ENCODE measurements around the gene CYCS.

The CYCS gene

GRCh38 chr7:25101817-25102216, 23.2 kb downstream of the CYCS start:
- Histone ChIP-seq H3K9ac (ENCODE audit: low read length) (no peak overlapping the region), H4K8ac (ENCODE audit: low read length) (no peak overlapping the region), H3K4me2 (ENCODE audit: low read length, poor library complexity, severe bottlenecking) (no peak overlapping the region), H3K27ac (ENCODE audit: low read length, poor library complexity, severe bottlenecking) (no peak overlapping the region), H2BK15ac (ENCODE audit: low read depth, poor library complexity, severe bottlenecking) (no peak overlapping the region), H2AFZ (ENCODE audit: low read depth, low read length) (no peak overlapping the region), H3K4me3 (ENCODE audit: insufficient read depth in 1 of 2, low read depth in 1 of 2, low read length in 2 of 2) (no peak overlapping the region), H3K36me3 (ENCODE audit: control insufficient read depth in 1 of 2, insufficient read depth in 2 of 2, low read depth in 1 of 2, low read length in 2 of 2) (no peaks in the 10 kb centered on the region), H2BK120ac (ENCODE audit: low read depth, low read length) (no peak overlapping the region), H3K4me1 (ENCODE audit: control insufficient read depth, insufficient read depth, low read depth, low read length) (no peaks in the 10 kb centered on the region), H3K4ac (ENCODE audit: low read depth in 1 of 2, low read length in 2 of 2) (no peak overlapping the region), H3K79me1 (replicated peaks; ENCODE audit: low read length, poor library complexity, severe bottlenecking) (no peaks in the 10 kb centered on the region), H4K91ac (ENCODE audit: low read length) (no peak overlapping the region), H2BK12ac (ENCODE audit: low read length in 2 of 2) (no peak overlapping the region), H3K14ac (ENCODE audit: low read length in 2 of 2) (no peak overlapping the region), H3K23ac (ENCODE audit: low read length in 2 of 2) (no peak overlapping the region), H3K9me3 (ENCODE audit: control insufficient read depth, low read length) (no peaks in the 10 kb centered on the region), H2BK5ac (ENCODE audit: low read depth, low read length, poor library complexity, severe bottlenecking) (no peak overlapping the region), H3K27me3 (ENCODE audit: control insufficient read depth in 1 of 2, insufficient read depth in 1 of 2, low read length in 2 of 2) (no peaks in the 10 kb centered on the region), H3K18ac (ENCODE audit: low read depth in 1 of 2, low read length in 2 of 2) (no peak overlapping the region), H2AK5ac (ENCODE audit: low read length, severe bottlenecking) (no peak overlapping the region)
- no peak for DNase-seq

GRCh38 chr7:25098096-25099046, 26.7 kb downstream of the CYCS start:
- no peaks in the 10 kb centered on the region for H3K36me3 ChIP-seq (ENCODE audit: control insufficient read depth in 1 of 2, insufficient read depth in 2 of 2, low read depth in 1 of 2, low read length in 2 of 2)
- no peak overlapping the region for H2BK120ac ChIP-seq (ENCODE audit: low read depth, low read length)
- 19% methylated on average over 7 of the region's 11 CpGs for WGBS
- no peak overlapping the region for H3K18ac ChIP-seq (ENCODE audit: low read depth in 1 of 2, low read length in 2 of 2)
- H2BK12ac ChIP-seq (ENCODE audit: low read length in 2 of 2): no peak overlapping the region
- H2AK5ac ChIP-seq (ENCODE audit: low read length, severe bottlenecking): no peak overlapping the region
- H3K4me2 ChIP-seq (ENCODE audit: low read length, poor library complexity, severe bottlenecking): no peak overlapping the region
- no peak overlapping the region for H2BK15ac ChIP-seq (ENCODE audit: low read depth, poor library complexity, severe bottlenecking)
- H4K91ac ChIP-seq (ENCODE audit: low read length): no peak overlapping the region
- no peak overlapping the region for H3K27ac ChIP-seq (ENCODE audit: low read length, poor library complexity, severe bottlenecking)
- H3K9ac ChIP-seq (ENCODE audit: low read length): peak overlapping the region; percentile 54
- no peaks in the 10 kb centered on the region for H3K9me3 ChIP-seq (ENCODE audit: control insufficient read depth, low read length)
- H4K8ac ChIP-seq (ENCODE audit: low read length): no peak overlapping the region
- no peak overlapping the region for H3K4ac ChIP-seq (ENCODE audit: low read depth in 1 of 2, low read length in 2 of 2)
- H3K14ac ChIP-seq (ENCODE audit: low read length in 2 of 2): no peak overlapping the region
- DNase-seq: peak; percentile 77
- no peaks in the 10 kb centered on the region for H3K27me3 ChIP-seq (ENCODE audit: control insufficient read depth in 1 of 2, insufficient read depth in 1 of 2, low read length in 2 of 2)
- H3K79me1 ChIP-seq (replicated peaks; ENCODE audit: low read length, poor library complexity, severe bottlenecking): no peaks in the 10 kb centered on the region
- no peak overlapping the region for H3K23ac ChIP-seq (ENCODE audit: low read length in 2 of 2)
- no peak overlapping the region for H3K4me3 ChIP-seq (ENCODE audit: insufficient read depth in 1 of 2, low read depth in 1 of 2, low read length in 2 of 2)
- H3K4me1 ChIP-seq (ENCODE audit: control insufficient read depth, insufficient read depth, low read depth, low read length): peaks cover 2% of the 10 kb centered on the region
- no peak overlapping the region for H2AFZ ChIP-seq (ENCODE audit: low read depth, low read length)
- no peak overlapping the region for H2BK5ac ChIP-seq (ENCODE audit: low read depth, low read length, poor library complexity, severe bottlenecking)

- H2AK5ac ChIP-seq (ENCODE audit: low read length, severe bottlenecking): no peak overlapping the region
- H2BK12ac ChIP-seq (ENCODE audit: low read length in 2 of 2): no peak overlapping the region
- H3K4me3 ChIP-seq (ENCODE audit: insufficient read depth in 1 of 2, low read depth in 1 of 2, low read length in 2 of 2): no peak overlapping the region
- H3K4me2 ChIP-seq (ENCODE audit: low read length, poor library complexity, severe bottlenecking): no peak overlapping the region
- 73% methylated on average over 5 of the region's 5 CpGs for WGBS
- no peak overlapping the region for H3K14ac ChIP-seq (ENCODE audit: low read length in 2 of 2)
- no peak overlapping the region for H2BK5ac ChIP-seq (ENCODE audit: low read depth, low read length, poor library complexity, severe bottlenecking)
- no peaks in the 10 kb centered on the region for H3K36me3 ChIP-seq (ENCODE audit: control insufficient read depth in 1 of 2, insufficient read depth in 2 of 2, low read depth in 1 of 2, low read length in 2 of 2)
- H4K8ac ChIP-seq (ENCODE audit: low read length): no peak overlapping the region
- H4K91ac ChIP-seq (ENCODE audit: low read length): no peak overlapping the region
- no peak for DNase-seq
- H2AFZ ChIP-seq (ENCODE audit: low read depth, low read length): no peak overlapping the region
- no peaks in the 10 kb centered on the region for H3K27me3 ChIP-seq (ENCODE audit: control insufficient read depth in 1 of 2, insufficient read depth in 1 of 2, low read length in 2 of 2)
- H3K79me1 ChIP-seq (replicated peaks; ENCODE audit: low read length, poor library complexity, severe bottlenecking): no peaks in the 10 kb centered on the region
- H3K23ac ChIP-seq (ENCODE audit: low read length in 2 of 2): no peak overlapping the region
- H3K18ac ChIP-seq (ENCODE audit: low read depth in 1 of 2, low read length in 2 of 2): no peak overlapping the region
- no peak overlapping the region for H3K4ac ChIP-seq (ENCODE audit: low read depth in 1 of 2, low read length in 2 of 2)
- peaks cover 3% of the 10 kb centered on the region for H3K4me1 ChIP-seq (ENCODE audit: control insufficient read depth, insufficient read depth, low read depth, low read length)
- no peak overlapping the region for H3K27ac ChIP-seq (ENCODE audit: low read length, poor library complexity, severe bottlenecking)
- no peak overlapping the region for H2BK120ac ChIP-seq (ENCODE audit: low read depth, low read length)
- no peak overlapping the region for H2BK15ac ChIP-seq (ENCODE audit: low read depth, poor library complexity, severe bottlenecking)
- no peaks in the 10 kb centered on the region for H3K9me3 ChIP-seq (ENCODE audit: control insufficient read depth, low read length)
- no peak overlapping the region for H3K9ac ChIP-seq (ENCODE audit: low read length)
These were observed 29.3 kb downstream of the CYCS start for GRCh38 chr7:25095516-25096345.

GRCh38 chr7:25093268-25093826, 31.7 kb downstream of the CYCS start:
- no peaks in the 10 kb centered on the region for H3K36me3 ChIP-seq (ENCODE audit: control insufficient read depth in 1 of 2, insufficient read depth in 2 of 2, low read depth in 1 of 2, low read length in 2 of 2)
- no peak overlapping the region for H3K4me2 ChIP-seq (ENCODE audit: low read length, poor library complexity, severe bottlenecking)
- H2BK120ac ChIP-seq (ENCODE audit: low read depth, low read length): no peak overlapping the region
- no peaks in the 10 kb centered on the region for H3K79me1 ChIP-seq (replicated peaks; ENCODE audit: low read length, poor library complexity, severe bottlenecking)
- no peak overlapping the region for H2BK15ac ChIP-seq (ENCODE audit: low read depth, poor library complexity, severe bottlenecking)
- no peak overlapping the region for H3K4ac ChIP-seq (ENCODE audit: low read depth in 1 of 2, low read length in 2 of 2)
- no peak overlapping the region for H2BK5ac ChIP-seq (ENCODE audit: low read depth, low read length, poor library complexity, severe bottlenecking)
- no peaks in the 10 kb centered on the region for H3K9me3 ChIP-seq (ENCODE audit: control insufficient read depth, low read length)
- no peak overlapping the region for H4K8ac ChIP-seq (ENCODE audit: low read length)
- H2AK5ac ChIP-seq (ENCODE audit: low read length, severe bottlenecking): no peak overlapping the region
- H3K4me1 ChIP-seq (ENCODE audit: control insufficient read depth, insufficient read depth, low read depth, low read length): peaks cover 3% of the 10 kb centered on the region
- H2BK12ac ChIP-seq (ENCODE audit: low read length in 2 of 2): no peak overlapping the region
- H4K91ac ChIP-seq (ENCODE audit: low read length): no peak overlapping the region
- no peak overlapping the region for H3K27ac ChIP-seq (ENCODE audit: low read length, poor library complexity, severe bottlenecking)
- H2AFZ ChIP-seq (ENCODE audit: low read depth, low read length): no peak overlapping the region
- no peak overlapping the region for H3K23ac ChIP-seq (ENCODE audit: low read length in 2 of 2)
- H3K14ac ChIP-seq (ENCODE audit: low read length in 2 of 2): no peak overlapping the region
- H3K18ac ChIP-seq (ENCODE audit: low read depth in 1 of 2, low read length in 2 of 2): no peak overlapping the region
- no peak overlapping the region for H3K4me3 ChIP-seq (ENCODE audit: insufficient read depth in 1 of 2, low read depth in 1 of 2, low read length in 2 of 2)
- H3K27me3 ChIP-seq (ENCODE audit: control insufficient read depth in 1 of 2, insufficient read depth in 1 of 2, low read length in 2 of 2): no peaks in the 10 kb centered on the region
- WGBS: 75% methylated on average over 6 of the region's 6 CpGs
- DNase-seq: peak; percentile 76
- H3K9ac ChIP-seq (ENCODE audit: low read length): peak overlapping the region; percentile 36

Data from mesenchymal stem cell (in vitro differentiated cells and primary cell).